Testis (tissue), 3 donors: ENCODE data around the gene RUBCNL. TPM values are rescaled to one million over a fixed set of nuclear protein-coding genes. Genes with fewer than 3 reads are reported as not detected.

Source experiments
- DNase-seq: peaks from one replicate; pipeline ENCODE4 v3.0.0-alpha.2; 2019
- H3K27ac ChIP-seq, 2 donors: fragments of 200-600 bp; sonication (generic); one replicate each; pipeline ENCODE4 v1.5.1; 2019
- H3K27me3 ChIP-seq: fragments of 200-600 bp; sonication (generic); one replicate; pipeline ENCODE4 v1.5.1; 2019
- H3K36me3 ChIP-seq: fragments of 200-600 bp; sonication (generic); one replicate; pipeline ENCODE4 v1.5.1; 2017; ENCODE audit warnings: low read depth; ENCODE audit errors: missing control alignments
- H3K4me1 ChIP-seq: fragments of 200-600 bp; sonication (generic); one replicate; pipeline ENCODE4 v1.5.1; 2019
- H3K4me3 ChIP-seq, 2 donors: fragments of 200-600 bp; sonication (generic); one replicate each; pipeline ENCODE4 v1.5.1; 2017 to 2019
- H3K9me3 ChIP-seq: fragments of 200-600 bp; sonication (generic); one replicate; pipeline ENCODE4 v1.5.1; 2017
- POLR2A ChIP-seq: fragments of 450-650 bp; IDR thresholded peaks from one replicate; pipeline ENCODE4 v1.6.1; 2017; ENCODE audit warnings: antibody characterized with exemption, mild to moderate bottlenecking, moderate library complexity
- WGBS, 2 donors: methylation state at CpG; one replicate each; pipeline ENCODE4 v1.1.5; 2018; 5-methylcytosine and 5-hydroxymethylcytosine counted together
- intact Hi-C: fragments of 100-400 bp; cut with DNase I; formaldehyde crosslinking; loops from one replicate; pipeline ENCODE4 v1.15.1; 2023; ENCODE audit warnings: low total_unique reads
- polyA plus RNA-seq: library from polyadenylated mRNA; stranded (reverse); fragments of 350-450 nt; fragmentation: Illumina TruSeq; extraction: RNeasy Lipid Tissue Mini Kit (QIAGEN cat#74804); gene quantifications from one replicate; pipeline ENCODE4 v1.2.3, GENCODE V29; 2014; ENCODE audit warnings: low read depth, low replicate concordance; ENCODE audit not compliant: insufficient read depth
- total RNA-seq, 2 donors: library from RNA; depleted of rRNA; stranded (reverse); fragments of >200 nt; gene quantifications; one replicate each; pipeline ENCODE4 v1.2.3, GENCODE V29; 2016
- TF ChIP-seq, protein P1 (sequence below), 3 experiments: fragments of 450-650 bp in 2 of 3; fragments of 200-600 bp in 1 of 3; sonication (generic) in 1 of 3; IDR thresholded peaks; one replicate each; pipeline ENCODE4 v1.5.1; 2016 to 2019; ENCODE audit warnings: antibody characterized with exemption in 3 of 3, mild to moderate bottlenecking in 2 of 3, moderate library complexity in 1 of 3

Gene RUBCNL
- total and polyA plus RNA-seq, 3 donors from 2014 or later: 18.3 to 45.6 (median 36.2) TPM

- Histone ChIP-seq H3K27ac (no peak overlapping the region), H3K4me1 (no peaks in the 10 kb centered on the region), H3K9me3 (no peaks in the 10 kb centered on the region), H3K27me3 (no peaks in the 10 kb centered on the region), H3K4me3 (no peak overlapping the region), H3K36me3 (no peaks in the 10 kb centered on the region)
- TF ChIP-seq, protein P1, sequence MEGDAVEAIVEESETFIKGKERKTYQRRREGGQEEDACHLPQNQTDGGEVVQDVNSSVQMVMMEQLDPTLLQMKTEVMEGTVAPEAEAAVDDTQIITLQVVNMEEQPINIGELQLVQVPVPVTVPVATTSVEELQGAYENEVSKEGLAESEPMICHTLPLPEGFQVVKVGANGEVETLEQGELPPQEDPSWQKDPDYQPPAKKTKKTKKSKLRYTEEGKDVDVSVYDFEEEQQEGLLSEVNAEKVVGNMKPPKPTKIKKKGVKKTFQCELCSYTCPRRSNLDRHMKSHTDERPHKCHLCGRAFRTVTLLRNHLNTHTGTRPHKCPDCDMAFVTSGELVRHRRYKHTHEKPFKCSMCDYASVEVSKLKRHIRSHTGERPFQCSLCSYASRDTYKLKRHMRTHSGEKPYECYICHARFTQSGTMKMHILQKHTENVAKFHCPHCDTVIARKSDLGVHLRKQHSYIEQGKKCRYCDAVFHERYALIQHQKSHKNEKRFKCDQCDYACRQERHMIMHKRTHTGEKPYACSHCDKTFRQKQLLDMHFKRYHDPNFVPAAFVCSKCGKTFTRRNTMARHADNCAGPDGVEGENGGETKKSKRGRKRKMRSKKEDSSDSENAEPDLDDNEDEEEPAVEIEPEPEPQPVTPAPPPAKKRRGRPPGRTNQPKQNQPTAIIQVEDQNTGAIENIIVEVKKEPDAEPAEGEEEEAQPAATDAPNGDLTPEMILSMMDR (IDR thresholded peaks at IDR 0.05): no peak
- TF ChIP-seq POLR2A: no peak
- no peak for DNase-seq
- intact Hi-C loops: no loop called here
These were observed 69.9 kb downstream of the RUBCNL start for GRCh38 chr13:46317120-46317519.

DNA sequence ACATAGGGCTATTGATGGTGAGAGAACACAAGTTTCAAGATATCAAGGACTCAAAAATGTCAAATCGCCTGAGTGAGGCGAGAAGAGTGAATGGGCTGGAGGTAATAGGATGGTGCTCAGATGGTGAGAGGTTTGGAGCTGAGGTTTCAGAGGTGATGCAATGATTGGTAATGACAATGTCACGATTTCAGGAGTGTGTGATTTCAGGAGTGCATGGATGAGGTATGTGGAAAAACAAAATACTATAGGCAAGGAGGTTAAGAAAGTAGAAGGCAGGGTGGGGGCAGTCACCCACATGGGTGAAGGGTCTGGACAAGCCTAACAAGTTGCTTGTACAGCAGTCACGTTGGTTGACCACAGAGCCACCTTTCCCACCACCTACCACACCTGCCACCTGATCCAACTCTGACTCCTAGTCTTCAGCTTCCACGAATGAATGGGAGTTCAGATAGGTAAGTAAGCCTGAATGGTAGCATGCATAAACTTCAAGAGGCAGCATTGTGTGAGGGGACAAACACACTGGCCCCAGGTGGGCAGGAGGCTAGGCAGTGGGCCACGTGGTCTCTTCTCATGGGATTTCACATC lies 71.5 kb downstream of the RUBCNL start:
- Histone ChIP-seq H3K9me3 (no peaks in the 10 kb centered on the region), H3K27me3 (no peaks in the 10 kb centered on the region), H3K4me3 (no peak overlapping the region), H3K27ac (no peak overlapping the region), H3K4me1 (no peaks in the 10 kb centered on the region), H3K36me3 (no peaks in the 10 kb centered on the region)
- intact Hi-C loops: no loop called here
- no peak for DNase-seq
- 89 to 94% methylated on average over 6 of the region's 6 CpGs for WGBS, 2 donors
- TF ChIP-seq, protein P1 (IDR thresholded peaks at IDR 0.05): no peak
- TF ChIP-seq POLR2A: no peak

GRCh38 chr13:46315036-46315435 lies 72.0 kb downstream of the RUBCNL start:
- Histone ChIP-seq H3K4me3 (no peak overlapping the region), H3K4me1 (no peaks in the 10 kb centered on the region), H3K27ac (no peak overlapping the region), H3K36me3 (no peaks in the 10 kb centered on the region), H3K27me3 (no peaks in the 10 kb centered on the region), H3K9me3 (no peaks in the 10 kb centered on the region)
- intact Hi-C loops: no loop called here
- no peak for DNase-seq
- no peak for TF ChIP-seq POLR2A
- TF ChIP-seq, protein P1 (IDR thresholded peaks at IDR 0.05): no peak

DNA sequence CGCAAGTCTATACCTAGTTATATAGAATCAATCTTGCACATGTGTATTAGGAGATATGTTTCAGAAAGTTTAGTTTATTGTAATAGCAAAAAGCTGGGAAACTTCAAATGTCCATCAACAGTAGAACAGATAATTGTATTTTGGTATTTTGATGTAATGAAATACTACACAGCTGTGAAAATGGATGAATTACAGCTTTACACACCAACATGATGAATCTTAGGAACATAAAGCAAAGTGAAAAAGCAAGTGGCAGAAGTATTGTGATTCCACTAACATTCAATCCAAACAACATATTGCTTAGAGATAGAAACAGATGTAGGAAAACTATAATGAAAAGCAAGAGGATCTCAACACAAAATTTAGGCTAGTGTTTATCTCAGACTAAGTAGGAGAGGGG lies 72.5 kb downstream of the RUBCNL start:
- Histone ChIP-seq H3K4me1 (no peaks in the 10 kb centered on the region), H3K9me3 (no peaks in the 10 kb centered on the region), H3K36me3 (no peaks in the 10 kb centered on the region), H3K27me3 (no peaks in the 10 kb centered on the region), H3K4me3 (no peak overlapping the region), H3K27ac (no peak overlapping the region)
- intact Hi-C loops: no loop called here
- WGBS, 2 donors: 93 to 95% methylated on average over 1 of the region's 1 CpG
- TF ChIP-seq, protein P1 (IDR thresholded peaks at IDR 0.05): no peak
- TF ChIP-seq POLR2A: no peak
- no peak for DNase-seq

DNA sequence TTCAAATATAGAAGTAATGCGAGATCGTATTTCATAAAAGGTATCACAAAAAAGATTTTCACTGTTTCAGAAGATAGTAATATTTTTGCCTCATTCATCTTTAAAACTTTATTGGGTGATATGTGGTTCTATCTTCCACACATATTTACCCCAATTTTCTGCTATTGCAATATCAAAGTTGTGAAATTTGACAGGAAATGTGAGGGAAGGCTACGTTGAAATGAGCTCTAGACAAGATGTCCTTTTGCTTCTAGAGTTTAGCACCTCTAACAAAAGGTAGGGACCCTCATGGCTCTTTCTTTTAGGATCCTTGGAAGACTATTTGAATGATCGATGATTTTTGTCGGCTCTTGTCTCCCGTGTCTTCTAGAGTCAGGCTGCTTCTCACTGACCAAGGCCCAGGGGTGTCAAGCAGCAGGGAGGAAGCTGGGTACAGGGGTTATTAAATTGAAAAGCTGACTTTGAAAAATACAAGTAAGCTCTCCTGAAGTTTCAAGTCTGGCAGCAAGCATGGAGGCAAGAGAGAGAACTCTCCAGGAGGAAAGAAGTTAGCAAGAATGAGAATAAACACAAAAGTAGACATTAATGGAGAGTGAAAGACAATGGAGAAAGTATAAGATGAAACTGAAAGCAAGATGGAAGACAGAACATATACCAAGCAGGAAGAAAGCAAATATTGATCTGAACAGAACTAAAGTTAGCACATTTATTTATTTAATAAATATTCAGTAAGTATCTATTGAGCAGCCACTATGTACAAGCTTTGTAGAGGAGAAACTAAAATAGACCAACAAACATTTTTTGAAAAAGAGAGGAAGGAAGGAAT lies 73.4 kb downstream of the RUBCNL start:
- Histone ChIP-seq H3K9me3 (no peaks in the 10 kb centered on the region), H3K36me3 (no peaks in the 10 kb centered on the region), H3K27ac (no peak overlapping the region), H3K27me3 (no peaks in the 10 kb centered on the region), H3K4me1 (no peaks in the 10 kb centered on the region), H3K4me3 (no peak overlapping the region)
- WGBS, 2 donors: 90 to 91% methylated on average over 6 of the region's 6 CpGs
- intact Hi-C loops: no loop called here
- no peak for DNase-seq
- TF ChIP-seq, protein P1 (IDR thresholded peaks at IDR 0.05): no peak
- no peak for TF ChIP-seq POLR2A
